GM10847 (cell line): ENCODE results near the gene APMAP.

ENCODE experiments used
- POLR2A ChIP-seq: IDR thresholded peaks from 2 replicates; pipeline ENCODE4 v1.6.1; 2011; ENCODE audit not compliant: insufficient read length; ENCODE audit errors: extremely low read depth

APMAP gene

DNA sequence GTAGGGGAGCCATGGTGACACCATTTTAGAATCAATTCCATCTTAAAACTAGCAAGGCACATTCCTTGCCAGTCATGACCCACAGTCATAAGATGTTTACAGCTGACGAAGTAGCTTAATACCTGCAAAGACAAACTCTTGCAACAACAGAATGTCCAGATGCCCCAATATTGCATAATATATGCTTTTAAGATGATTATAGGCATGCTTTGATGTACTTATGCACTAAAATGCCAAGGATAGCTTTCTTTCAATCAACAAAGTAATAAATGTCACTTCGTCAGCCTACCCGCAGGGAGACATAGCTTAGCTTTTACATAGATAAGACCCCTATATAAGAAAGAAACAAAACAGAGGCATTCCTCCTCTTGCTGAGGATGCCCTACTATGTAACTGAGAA is 38.7 kb upstream of the APMAP start:
- TF ChIP-seq POLR2A = no peak

DNA sequence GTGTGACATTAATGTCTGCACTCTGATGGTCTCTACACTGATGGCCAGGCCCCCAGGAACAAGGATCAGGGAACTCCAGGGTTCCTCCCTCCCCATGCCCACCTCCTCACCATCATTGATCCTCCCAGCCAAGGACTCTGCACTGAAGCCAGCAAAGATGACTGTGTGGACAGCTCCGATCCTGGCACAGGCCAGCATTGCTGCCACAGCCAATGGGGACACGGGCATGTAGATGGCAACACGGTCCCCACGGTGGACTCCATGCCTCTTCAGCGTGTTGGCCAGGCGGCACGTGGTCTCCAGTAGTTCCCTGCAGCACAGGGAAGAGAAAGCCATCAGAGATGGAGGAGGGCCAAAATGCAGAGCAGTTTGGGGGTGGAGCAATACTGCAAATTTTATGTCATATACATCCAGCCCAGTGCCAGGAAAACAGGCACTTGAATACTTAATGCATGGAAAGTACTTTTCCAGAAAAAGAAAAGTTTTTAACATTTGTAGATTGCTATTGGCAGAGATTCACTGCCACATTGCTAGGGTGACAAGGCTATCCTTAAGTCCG is 38.2 kb upstream of the APMAP start:
- TF ChIP-seq POLR2A = no peak

DNA sequence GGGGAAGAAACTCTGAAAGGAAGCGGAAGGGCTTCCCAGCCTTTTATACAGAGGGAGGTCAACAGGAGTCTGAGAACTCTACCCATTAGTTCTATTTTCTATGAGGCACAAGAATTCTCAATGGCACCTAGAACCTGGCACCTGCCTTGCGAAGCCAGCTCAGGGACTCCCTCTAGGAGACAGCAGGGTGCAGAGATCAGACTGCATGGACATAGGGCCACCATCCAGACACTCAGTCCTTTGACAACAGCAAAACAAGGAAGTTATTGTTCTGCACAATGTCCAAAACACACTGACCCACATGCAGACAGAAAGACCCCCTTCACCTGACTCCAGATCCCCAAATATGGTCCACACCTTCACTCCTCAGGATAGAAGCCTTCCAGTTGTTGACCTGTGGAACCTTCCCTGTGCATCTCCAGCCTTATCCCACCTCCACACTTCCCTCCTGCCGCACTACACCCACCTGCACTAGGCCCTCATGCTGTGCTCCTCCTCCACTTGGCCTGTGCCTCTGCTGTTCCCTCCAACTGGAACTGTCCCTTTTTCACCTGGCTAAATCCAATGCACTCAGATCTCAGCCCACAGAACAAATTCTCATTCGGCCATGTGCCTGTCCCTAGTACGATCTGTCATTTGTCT is 37.6 kb upstream of the APMAP start:
- TF ChIP-seq POLR2A = no peak

- no peak for TF ChIP-seq POLR2A
These were observed 33.5 kb upstream of the APMAP start for GRCh38 chr20:25025986-25026605.

DNA sequence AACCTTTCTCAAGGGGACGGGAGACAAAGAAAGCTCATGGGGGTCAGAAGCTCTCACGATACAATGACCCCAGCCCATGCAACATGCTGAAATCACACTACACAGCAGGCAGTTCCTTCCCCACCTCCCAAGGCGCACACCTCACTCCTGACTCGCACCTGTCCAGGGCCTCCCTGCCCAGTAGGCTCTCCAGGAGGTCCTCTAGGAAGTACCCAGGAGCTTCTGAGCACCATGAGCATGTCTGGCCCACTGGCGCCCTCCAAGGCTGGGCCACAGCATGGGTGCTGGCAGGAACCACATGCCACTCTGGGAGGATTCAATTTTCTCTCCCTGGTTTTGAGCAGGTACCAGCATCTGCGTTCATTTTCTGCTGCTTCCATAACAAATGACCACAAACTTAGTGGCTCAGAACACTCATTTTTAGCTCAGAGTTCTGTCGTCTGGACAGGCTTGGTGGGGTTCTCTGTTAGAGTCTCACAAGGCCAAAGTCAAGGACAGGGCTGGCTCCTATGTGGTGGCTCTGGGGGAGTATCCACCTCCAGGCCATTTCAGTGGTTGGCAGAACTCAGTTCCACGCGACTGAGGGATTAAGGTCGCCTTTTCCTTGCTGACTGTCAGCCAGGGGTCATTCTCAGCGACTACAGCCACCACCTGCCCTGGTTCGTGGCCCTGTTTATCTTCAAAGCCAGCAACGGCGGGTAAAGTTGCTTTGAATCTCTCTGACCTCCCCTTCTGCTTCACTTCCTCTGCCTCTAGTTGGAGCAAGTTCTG is 32.7 kb upstream of the APMAP start:
- TF ChIP-seq POLR2A = no peak

- TF ChIP-seq POLR2A = no peak
These were observed 31.6 kb upstream of the APMAP start for GRCh38 chr20:25024171-25024570.

- TF ChIP-seq POLR2A = no peak
These were observed 30.8 kb upstream of the APMAP start for GRCh38 chr20:25023356-25023755.

- TF ChIP-seq POLR2A = no peak
These were observed 30.1 kb upstream of the APMAP start for GRCh38 chr20:25022680-25023079.

DNA sequence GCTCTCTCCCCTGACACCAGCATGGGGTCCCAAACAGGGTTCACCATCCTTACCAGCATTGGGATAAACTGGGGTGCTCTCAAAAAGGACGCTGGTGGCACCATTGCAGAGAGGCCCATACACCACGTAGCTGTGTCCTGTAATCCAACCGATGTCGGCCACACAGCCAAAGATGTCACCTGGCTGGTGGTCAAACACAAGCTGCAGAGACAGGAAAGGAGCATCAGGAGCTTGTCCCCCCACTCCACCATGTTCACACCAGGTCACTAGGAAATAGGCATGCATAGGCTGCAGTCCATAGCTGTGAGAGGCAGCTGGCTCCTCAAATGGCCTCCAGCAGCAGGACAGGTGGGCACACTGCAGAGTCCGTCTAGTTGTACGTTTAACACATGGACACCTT is 28.8 kb upstream of the APMAP start:
- no peak for TF ChIP-seq POLR2A

GRCh38 chr20:25020901-25021301 is 28.4 kb upstream of the APMAP start:
- TF ChIP-seq POLR2A = no peak

DNA sequence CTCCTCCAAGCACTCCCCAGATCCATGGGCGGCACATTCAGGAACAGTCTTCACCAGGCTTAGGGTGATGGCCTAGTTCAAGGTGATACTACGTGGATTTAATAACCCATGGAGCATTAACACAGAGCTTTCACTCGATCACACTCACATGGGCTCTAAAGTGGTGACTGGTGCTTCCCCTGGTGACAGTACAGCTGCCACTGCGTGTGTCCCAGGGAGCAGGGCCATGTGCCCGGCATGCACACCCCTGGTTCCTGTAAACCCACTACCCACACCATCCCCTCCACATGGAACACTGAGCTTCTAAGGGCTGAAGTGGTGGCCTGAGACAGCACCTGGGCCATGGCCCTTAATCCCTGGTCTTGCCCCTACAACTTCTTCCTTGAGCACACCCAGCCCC is 27.8 kb upstream of the APMAP start:
- TF ChIP-seq POLR2A = no peak

DNA sequence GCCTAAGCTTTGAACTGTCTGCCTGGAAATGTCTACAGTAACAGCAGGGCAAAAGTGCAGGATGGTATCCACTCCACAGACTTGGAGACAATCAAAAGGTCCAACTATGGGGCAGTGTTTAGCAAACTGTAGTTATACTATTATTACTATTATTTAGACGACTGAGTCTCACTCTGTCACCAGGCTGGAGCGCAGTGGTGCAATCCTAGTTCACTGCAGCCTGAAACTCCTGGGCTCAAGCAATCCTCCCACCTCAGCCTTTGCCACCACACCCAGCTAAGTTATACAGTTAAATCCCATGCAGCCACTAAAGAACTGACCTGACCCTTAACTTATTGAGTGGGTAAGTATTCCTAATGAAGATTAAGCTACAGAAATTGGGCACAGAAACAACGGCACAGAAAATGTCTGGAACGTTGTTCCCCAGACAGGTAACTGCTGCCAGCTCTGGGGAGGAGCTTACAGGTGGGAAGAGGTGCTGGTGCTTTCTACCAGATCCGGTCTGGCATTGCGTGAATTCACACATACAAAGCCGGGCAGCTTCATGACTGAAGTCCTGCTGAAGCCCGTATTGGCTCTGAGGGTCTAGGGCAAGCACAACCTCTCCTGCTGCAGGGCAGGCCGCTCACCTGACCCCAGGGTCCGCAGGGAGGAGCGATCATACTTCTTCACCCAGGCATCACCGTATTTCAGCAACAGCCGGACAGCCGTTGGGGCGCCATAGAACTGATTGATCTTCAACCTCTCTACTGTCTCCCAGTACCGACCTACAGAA is 27.0 kb upstream of the APMAP start:
- no peak for TF ChIP-seq POLR2A

DNA sequence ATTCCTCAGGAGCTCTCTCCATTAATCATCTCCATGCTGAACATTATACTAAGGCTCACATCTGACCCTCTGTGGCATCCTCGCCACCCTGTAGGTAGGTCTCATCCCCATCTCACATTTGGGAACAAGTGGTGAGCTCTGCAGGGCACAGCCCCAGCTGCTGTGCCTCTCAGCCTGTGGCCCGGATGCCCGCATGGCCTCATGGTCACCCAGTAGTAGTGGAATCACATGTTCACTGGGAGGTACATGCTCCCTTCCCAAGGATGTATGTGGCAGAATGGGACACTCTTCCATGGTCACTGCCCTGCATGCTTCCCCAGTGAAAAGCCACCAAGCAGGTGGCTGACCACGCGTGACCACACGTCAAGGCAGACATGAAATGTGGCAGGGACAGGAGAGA is 26.3 kb upstream of the APMAP start:
- no peak for TF ChIP-seq POLR2A

GRCh38 chr20:25018425-25018824 is 25.9 kb upstream of the APMAP start:
- TF ChIP-seq POLR2A = no peak

- no peak for TF ChIP-seq POLR2A
These were observed 24.8 kb upstream of the APMAP start for GRCh38 chr20:25017257-25017803.
